GM20431 (cell line): ENCODE results near the gene CHRD.
"Not testable (repeated sequence)": the region's sequence is repeated elsewhere in the genome, so short reads cannot be mapped to it uniquely, and the experiment has no call there.

ENCODE experiments used
- in situ Hi-C: fragments of 300-500 bp; cut with MseI, MboI; formaldehyde crosslinking; loops from one replicate; pipeline ENCODE4 v1.15.0; 2020; ENCODE audit warnings: low sequenced_read_pairs; ENCODE audit not compliant: unreplicated experiment

CHRD gene

DNA sequence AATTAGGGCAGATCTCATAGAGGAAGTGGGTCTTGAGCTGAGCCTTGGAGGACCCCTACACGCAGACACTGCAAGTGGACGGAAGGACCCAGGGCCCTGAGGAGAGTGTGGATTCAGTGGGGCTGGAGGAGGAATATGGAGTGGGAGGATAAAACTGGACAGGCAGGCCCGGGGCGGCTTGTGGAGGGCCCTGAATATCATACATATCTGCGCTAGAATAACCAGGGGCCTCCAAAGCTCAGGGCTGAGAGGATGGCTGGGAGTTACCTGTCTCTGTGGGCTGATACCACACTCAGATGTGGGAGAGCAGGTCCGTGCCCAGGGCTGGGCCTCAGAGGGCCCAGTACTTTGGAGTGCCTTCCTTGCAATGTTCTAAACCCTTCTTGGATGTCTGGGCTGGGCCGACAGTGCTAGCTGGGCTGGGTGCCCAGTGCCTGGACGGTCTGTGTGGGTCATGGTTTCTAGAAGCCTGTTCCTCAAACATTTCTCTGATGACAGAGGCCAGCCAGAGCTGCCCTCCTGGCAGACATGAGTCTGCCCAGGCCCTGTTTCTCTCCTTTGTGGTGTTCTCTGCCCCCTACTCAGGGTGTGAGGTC lies 29.6 kb downstream of the CHRD start:
- in situ Hi-C loops = no loop called here

DNA sequence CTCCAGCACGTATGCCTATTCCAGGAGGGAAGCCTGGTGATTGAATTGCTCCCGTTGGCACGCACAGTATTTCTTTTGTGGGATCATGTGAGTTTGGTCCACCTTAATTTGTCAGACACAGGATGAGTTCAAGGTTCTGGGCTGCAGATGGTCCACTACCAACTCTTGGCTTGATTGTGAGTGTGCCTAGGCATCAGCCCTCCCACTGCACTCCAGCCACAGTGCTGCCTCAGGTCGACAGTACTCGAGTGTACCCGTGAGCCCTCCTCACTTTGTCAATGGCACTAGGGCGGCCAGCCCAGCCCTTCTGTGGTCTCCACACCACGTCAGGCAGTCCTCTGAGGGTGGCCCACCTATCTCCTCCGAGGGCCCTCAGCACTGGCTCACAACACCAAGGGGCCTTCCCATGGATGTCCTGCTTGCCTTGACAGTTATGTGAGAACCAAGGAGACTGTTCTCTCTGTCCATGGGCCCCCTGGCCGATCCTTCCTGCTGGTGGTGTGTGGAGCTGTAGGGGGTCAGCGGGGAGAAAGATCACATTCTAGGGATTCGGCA lies 30.2 kb downstream of the CHRD start:
- in situ Hi-C loops = no loop called here

DNA sequence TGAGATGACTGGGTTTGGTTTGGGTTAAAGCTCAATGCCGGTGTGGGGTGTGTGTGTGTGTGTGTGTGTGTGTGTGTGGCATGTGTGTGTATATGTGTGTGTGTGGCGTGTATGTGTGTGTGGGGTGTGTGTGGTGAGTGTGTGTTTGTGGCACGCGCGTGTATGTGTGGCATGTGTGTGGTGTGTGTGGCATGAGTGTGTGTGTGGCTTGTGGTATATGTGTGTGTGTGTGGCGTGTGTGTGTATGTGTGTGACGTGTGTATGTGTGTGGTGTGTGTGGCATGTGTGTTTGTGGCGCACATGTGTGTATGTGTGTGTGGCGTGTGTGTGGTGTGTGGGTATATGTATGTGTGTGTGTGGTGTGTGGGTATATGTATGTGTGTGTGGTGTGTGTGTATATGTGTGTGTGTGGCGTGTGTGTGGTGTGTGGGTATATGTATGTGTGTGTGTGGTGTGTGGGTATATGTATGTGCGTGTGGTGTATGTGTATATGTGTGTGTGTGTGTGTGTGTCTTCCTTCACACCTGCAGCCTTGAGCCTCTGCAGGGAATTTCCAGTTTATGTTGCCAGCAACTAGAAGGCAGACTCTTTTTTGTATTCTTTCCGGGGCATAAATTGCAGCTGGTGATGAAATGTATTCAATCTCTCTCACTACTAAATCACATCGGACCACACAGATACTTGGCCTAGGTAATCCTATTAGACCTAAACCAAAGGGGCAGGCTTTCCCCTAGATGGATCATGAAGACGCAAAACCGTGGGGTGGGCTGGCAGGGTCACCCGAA lies 34.8 kb downstream of the CHRD start:
- in situ Hi-C loops = no loop called here

DNA sequence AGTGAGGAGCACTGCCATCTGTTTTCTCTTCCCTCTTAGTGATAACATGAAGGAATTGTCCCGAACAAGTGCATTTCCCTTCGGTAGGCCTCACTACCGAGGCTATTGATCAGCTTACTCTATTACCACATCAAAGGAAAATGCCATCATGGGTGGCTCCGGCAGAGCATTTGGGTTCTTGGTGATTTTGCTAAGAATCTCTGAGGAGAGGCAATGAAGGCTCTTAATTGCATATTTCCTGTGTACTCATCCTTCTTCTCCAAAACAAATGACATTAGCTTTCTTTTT lies 35.3 kb downstream of the CHRD start:
- in situ Hi-C loops = no loop called here

DNA sequence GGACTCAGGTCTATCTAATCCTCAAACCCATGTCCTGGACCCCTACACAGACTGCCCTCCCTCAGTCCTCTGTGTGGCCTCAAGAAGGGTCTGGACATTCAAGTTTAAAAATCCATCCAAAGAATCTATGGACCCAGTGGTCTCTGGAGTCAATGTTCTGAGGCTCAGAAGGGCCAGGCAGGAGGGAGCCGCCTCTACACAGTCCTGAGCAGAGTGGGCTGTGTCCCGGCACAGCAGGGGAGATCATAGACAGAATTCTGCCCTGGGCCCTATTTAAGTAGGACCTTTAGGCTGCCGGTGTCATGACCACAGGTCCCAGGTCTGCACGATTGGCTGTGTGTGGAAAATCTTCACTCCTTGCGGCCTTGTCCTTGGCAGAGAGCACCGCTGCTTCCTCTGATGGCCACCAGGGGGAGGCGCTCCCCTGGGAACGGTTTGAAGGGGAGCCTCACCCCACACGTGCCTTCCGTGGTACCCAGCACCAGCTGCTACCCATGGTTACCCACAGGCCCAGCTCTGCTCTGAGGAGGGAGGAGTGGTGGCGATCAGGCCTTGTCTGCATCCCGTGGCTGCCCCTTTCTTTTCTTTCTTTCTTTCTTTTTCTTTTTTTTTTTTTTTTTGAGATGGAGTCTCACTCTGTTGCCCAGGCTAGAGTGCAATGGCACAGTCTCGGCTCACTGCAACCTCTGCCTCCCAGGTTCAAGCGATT lies 37.9 kb downstream of the CHRD start:
- in situ Hi-C loops = no loop called here

DNA sequence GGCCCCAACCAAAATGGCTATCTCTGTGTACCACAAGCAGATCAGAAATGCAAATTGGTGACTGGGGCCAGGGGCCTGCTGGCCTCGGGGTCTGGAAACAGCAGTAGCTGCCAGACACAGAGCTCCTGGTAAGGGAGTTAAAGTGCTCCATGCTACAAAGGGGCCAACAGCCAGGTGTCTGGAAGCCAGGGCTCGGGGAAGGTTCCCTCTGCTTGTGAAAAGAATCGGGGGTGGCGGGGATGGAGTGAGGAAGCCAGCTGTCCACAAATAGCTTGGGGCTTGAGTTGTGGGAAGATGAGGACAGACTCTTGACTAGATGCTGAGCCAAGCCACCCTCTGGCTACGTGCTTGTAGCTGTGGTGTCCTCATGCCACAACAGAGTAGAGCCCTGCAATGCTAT lies 39.3 kb downstream of the CHRD start:
- in situ Hi-C loops = no loop called here

DNA sequence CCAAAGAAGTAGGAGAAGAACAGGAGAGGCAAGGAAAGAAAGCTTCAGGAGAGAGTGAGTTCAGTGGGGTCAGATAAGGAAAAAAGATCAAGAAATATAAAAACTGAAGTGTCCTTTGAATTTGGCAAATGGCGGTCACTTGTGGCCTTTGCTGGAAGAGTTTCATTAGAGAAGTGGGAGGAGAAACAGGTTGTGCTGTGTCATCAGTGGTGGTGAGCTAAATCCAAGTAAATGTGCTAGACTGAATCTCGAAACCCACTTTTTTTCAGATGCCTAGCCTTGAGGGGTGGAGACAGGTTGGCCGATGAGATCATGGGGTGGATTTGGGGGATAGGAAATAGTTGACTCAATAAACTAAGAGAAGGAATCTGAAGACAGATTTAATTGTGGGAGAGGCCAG lies 43.7 kb downstream of the CHRD start:
- in situ Hi-C loops = no loop called here

DNA sequence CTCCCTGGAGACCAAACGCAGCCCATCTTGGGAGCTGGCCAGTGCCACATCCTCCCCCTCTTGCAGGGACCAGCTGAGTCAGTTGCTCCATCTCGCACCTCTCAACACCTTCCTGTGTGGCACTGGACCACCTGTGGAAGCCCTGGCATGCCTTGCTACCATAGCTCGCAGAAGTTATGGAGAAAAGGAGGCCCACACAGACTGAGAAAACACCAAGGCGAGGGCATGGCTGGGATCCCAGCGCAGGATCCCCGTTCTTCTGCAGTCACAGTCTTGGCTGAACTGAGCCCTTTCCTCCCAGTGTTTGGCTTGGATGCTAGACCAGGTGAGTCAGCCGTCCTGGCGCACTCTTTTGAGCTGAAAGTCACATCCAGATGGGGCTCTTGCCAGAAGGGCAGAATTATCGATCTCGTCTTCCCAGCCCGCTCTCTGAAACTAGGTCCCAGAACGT lies 46.9 kb downstream of the CHRD start:
- in situ Hi-C loops = no loop called here

DNA sequence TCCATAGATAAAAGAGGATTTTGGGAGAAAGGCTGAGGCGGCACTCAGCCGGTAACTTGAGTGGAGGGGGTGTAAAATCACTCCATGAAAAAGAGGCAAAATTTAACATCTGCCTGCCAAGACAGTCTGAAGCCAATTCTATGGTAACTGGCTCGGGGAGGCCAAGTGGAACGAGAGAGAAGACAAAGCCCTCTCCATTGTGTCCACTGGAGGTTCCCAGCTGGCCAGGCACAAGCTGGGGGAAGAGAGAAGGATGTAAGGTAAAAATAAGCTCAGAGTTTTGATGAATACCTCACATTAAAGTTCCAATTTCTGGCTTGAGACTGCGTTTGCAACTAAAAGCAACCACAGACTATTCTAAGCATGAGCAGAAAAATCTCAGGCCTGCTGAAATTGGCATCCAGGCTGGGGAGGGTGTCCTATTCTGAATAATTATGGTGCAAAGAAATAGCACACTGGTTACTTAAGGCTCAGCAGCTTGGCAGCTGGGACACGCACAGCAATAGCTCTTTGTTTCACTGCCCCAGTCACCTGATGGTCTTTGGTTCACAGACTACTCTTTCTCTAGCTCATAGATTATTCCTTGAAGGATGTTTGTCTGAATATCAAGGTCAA lies 48.8 kb downstream of the CHRD start:
- in situ Hi-C loops = no loop called here

DNA sequence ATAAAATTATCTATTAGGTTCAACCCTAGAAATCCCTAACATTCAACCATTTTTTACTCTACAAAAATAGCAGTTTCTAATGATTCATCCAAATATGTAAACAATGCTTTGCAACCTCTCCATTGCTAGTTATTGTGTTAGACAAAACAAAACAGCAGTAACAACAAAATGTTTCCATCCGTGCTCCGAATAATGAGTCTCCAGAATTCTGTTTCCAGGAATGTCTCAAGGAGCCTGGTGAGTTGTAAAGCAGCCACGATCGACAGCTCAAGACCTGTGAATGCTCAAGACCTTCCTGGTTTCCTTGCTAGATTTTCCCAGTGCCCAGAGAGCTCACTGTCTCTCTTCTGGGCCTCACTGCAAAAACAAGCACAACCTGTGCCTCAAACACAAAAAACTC lies 49.9 kb downstream of the CHRD start:
- in situ Hi-C loops = no loop called here

DNA sequence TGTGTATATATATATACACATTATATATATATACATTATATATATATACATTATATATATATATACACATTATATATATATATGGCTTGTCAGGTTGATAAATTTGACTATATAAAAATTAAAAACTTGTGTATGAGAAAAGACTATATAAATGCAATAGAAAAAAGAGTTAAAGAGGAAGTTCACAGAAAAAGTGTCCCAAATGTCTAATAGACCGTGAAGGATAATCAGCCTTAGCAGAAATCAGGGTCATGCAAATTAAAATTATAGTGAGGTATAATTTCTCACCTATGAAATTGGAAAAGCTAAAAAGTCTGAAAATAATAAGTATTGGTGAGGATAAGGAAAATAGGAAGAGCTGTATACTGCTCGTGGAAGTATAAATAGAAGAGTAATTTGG lies 51.1 kb downstream of the CHRD start:
- in situ Hi-C loops = no loop called here

DNA sequence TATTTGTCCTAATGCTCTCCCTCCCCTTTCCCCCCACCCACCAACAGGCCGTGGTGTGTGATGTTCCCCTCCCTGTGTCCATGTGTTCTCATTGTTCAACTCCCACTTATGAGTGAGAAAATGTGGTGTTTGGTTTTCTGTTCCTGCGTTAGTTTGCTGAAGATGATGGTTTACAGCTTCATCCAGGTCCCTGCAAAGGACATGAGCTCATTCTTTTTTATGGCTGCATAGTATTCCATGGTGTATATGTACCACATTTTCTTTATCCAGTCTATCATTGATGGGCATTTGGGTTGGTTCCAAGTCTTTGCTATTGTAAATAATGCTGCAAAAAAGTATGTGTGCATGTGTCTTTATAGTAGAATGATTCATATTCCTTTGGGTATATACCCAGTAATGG lies 53.3 kb downstream of the CHRD start:
- in situ Hi-C loops = not testable (repeated sequence)

DNA sequence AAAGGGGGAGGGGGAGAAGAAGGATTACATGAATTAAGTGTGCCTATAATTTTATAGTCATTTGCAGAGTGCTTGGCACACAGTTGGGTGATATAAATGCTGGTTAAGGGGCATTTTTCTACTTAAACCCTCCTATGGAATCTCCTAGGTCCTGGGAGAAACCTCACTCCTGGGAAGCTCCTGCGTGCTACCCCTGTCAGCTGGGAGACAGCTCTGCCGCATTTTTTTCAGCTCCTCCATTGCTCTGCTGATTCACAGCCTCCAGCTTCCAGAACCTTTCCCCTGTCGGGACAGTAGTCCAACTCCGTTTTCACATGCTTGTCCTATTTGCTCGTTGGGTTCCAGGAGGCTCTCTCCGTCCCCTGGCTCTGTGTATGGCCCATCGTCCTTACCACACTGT lies 59.2 kb downstream of the CHRD start:
- in situ Hi-C loops = no loop called here
